CD4-positive, alpha-beta T cell treated with Interleukin-17A for 4 hours (primary cell): Measurements from ENCODE around the gene TBC1D16.
"Not testable (repeated sequence)": the region's sequence is repeated elsewhere in the genome, so short reads cannot be mapped to it uniquely, and the experiment has no call there.

Experiments used
- DNase-seq: peaks from one replicate; pipeline ENCODE4 v3.0.0-alpha.2; 2020; ENCODE audit warnings: mixed read lengths

TBC1D16 gene

GRCh38 chr17:80050706-80051105, 15.0 kb upstream of the TBC1D16 start:
- DNase-seq = no peak

- DNase-seq = no peak
These were observed 14.3 kb upstream of the TBC1D16 start for GRCh38 chr17:80049986-80050385.

- DNase-seq = no peak
These were observed 11.5 kb upstream of the TBC1D16 start for GRCh38 chr17:80047176-80047575.

GRCh38 chr17:80046709-80047108, 11.0 kb upstream of the TBC1D16 start:
- DNase-seq = not testable (repeated sequence)

- DNase-seq = no peak
These were observed 10.0 kb upstream of the TBC1D16 start for GRCh38 chr17:80045703-80046102.

GRCh38 chr17:80043963-80044362, 8.3 kb upstream of the TBC1D16 start:
- DNase-seq = no peak

GRCh38 chr17:80036715-80037477, 1.2 kb upstream of the TBC1D16 start:
- DNase-seq = peak; percentile 29

- DNase-seq = peak; percentile 83
These were observed 454 bp upstream of the TBC1D16 start, which contains the start of gene CCDC40 for GRCh38 chr17:80035937-80036714. TSS of gene CCDC40 (plus strand) at chr17:80036642. CDS start at chr17:80036663, 21 bp downstream.

GRCh38 chr17:80034791-80035686, 633 bp downstream of the TBC1D16 start:
- peak; percentile 63 for DNase-seq

GRCh38 chr17:80033840-80034239, 1.8 kb downstream of the TBC1D16 start:
- DNase-seq = no peak

GRCh38 chr17:80032614-80033171, 3.0 kb downstream of the TBC1D16 start:
- DNase-seq = no peak

- no peak for DNase-seq
These were observed 3.8 kb downstream of the TBC1D16 start for GRCh38 chr17:80031691-80032430.

- no peak for DNase-seq
These were observed 4.8 kb downstream of the TBC1D16 start for GRCh38 chr17:80030730-80031410.

GRCh38 chr17:80029258-80029974, 6.3 kb downstream of the TBC1D16 start:
- DNase-seq = no peak

- DNase-seq = no peak
These were observed 7.6 kb downstream of the TBC1D16 start for GRCh38 chr17:80028030-80028429.

GRCh38 chr17:80027043-80027435, 8.6 kb downstream of the TBC1D16 start:
- DNase-seq = no peak

- DNase-seq = no peak
These were observed 9.2 kb downstream of the TBC1D16 start for GRCh38 chr17:80026359-80027042.

- DNase-seq = no peak
These were observed 9.9 kb downstream of the TBC1D16 start for GRCh38 chr17:80025796-80026195.

- DNase-seq = no peak
These were observed 10.5 kb downstream of the TBC1D16 start for GRCh38 chr17:80025140-80025539.
